T follicular helper cell (primary cell): Measurements from ENCODE around the gene PARM1.

Source experiments
- DNase-seq: peaks from one replicate; pipeline ENCODE4 v3.0.0-alpha.2; 2020; ENCODE audit warnings: low read depth
- total RNA-seq, 2 experiments: gene quantifications; one replicate each; lab custom pipeline; 2026; lab: John Stamatoyannopoulos, UW

Gene PARM1
- 0.04 to 0.06 reads per million in 2 experiments for total RNA-seq

GRCh38 chr4:74932832-74933561 is at the start of gene PARM1:
Gene PARM1 (plus strand): TSS chr4:74933116. CDS start chr4:74933328, 212 bp downstream.
- DNase-seq, result no peak

DNA sequence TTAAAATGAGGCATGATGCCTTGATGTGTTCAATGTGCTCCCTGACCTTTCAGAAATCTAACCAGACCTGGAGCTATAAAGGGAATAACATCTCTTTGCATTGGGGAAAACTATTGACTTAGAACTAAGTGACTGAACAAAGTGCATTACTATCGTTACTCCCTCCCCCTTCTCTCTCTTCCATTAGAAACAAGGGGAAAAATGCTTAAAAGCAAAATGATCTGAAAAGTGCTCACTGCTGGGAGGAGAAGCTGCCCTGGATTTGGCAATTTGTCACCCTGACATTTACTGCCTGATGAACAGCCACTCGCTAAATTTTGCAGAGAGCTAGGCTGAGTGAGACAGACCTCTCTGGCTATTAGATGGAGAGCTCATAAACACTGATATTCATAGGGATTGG is 48.6 kb upstream of the PARM1 start:
- DNase-seq, result no peak

DNA sequence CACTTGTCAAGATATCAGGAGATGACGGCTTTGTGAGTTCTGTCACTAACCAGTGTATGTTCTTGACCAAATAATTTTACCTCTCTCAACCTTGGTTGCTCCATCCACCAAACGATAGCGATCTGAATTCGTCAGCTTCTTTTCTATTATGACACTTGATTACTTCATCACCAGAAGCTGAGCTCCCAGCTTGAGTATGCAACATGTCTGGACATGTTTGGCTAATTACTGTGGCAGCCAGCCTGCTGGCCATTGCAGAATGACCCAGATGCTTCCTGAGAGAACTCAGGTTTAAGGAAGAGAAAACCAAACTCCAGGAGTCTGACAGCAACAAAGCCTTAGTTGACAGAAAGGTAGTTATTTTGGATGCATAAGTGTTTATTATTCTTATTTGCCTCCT is 46.4 kb upstream of the PARM1 start:
- no peak for DNase-seq

DNA sequence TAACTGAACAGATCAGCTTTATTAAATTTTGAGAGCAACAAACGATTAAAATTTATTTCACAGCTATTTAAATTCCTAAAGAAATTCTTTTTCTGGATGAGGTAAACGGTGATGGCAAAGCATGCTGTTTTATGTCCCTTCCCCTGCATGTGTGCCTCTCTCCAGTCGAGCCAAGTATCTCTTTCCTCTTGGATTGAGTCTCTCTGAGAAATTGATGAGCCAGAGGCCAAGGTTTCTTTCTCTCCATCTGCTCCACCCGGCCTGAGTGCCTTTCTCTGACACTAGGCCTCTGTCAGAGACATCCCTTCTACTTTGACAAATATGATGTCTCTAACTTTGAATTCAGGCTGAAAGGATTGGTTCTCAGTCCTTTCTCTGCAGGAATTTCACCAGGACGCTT is 42.6 kb upstream of the PARM1 start:
- DNase-seq, result no peak

DNA sequence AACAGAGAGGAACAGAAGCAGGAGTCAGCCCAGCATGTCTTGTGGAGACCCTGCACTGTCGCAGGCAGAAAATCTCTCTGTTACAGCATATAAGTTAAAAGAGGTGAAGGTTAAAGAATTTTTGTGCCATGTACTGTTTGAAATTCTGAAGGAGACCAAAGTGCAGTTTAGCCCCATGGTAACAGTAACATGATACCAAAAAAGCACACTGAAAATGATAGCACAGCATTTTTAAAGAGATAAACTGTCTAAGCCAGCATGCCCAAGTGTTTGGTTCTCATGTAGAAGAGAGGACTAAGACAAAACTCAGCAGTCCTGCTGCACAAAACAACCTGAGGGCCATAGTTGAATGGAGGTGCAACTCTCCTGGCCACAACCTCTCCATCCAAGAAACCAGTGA is 41.9 kb upstream of the PARM1 start:
- no peak for DNase-seq

GRCh38 chr4:74893171-74893570 is 39.7 kb upstream of the PARM1 start:
- DNase-seq, result no peak

- no peak for DNase-seq
Observed at GRCh38 chr4:74896595-74896994, 36.3 kb upstream of the PARM1 start.

GRCh38 chr4:74897386-74897785 is 35.5 kb upstream of the PARM1 start:
- DNase-seq, result no peak

GRCh38 chr4:74900862-74901261 is 32.1 kb upstream of the PARM1 start:
- no peak for DNase-seq

DNA sequence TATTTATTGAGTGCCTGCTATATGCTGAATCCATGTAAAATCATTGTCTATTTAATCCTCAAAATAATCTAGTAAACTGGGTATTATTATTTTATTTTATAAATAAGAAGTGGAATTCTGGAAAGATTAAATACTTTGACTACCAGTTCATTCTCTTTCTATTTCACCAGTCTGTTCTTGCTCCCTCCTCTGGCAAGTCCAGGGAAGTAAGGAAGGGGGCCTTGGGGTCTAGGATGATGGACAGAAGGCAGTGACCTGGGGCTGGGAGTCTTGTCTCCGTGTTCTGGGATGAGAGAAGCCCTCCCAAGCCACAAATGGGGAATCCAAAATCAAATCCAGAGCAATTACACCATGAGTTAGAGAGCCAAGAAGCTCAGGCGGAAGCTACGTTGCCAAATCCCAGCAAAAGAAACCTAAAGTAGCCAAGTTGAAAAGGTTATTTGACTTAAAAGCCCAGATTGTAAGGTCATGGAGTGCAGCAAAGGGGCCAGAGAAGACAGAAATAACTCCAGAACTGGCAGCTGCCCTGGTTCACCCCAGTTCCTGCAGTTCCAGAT is 28.3 kb upstream of the PARM1 start:
- no peak for DNase-seq

- no peak for DNase-seq
Observed at GRCh38 chr4:74906771-74907170, 26.1 kb upstream of the PARM1 start.

- no peak for DNase-seq
Observed at GRCh38 chr4:74919783-74920182, 13.1 kb upstream of the PARM1 start.

DNA sequence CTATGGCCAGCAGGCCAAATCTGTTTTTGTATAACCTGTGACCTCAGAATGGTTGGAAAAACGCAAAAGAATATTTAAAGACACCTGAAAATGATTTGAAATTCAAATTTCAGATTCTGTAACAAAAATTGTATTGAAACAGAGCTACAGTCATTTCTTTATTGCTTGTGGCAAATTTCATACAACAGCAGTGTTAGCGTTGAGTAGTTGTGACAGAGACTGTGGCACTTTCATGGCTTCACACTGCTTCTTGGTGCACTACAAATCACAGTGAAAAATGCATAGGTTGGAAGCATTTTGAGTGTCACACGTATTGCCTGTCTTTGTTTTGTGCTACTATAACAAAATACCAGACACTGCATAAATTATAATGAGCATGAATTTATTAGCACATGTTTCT is 12.2 kb upstream of the PARM1 start:
- DNase-seq, result no peak

DNA sequence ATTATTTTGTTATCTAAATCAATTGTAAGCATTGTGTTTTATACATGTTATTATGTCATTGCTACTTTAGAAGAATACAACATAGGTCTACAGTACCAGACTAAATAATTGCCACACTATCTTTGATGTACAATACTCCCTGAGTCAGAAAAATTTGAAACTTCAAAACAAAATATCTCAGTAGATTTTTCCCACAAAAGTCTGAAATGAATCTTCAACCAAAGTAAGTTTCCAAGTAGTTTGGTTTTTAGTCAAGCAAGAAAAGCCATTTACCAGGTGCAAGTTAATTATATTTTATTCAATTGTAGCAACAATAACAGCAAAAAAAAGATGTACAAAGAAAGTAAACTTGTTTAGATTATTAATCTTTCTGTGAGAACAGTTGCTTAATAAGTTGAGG is 11.4 kb upstream of the PARM1 start:
- DNase-seq, result no peak

- DNase-seq, result no peak
Observed at GRCh38 chr4:74926007-74926406, 6.9 kb upstream of the PARM1 start.

- DNase-seq, result no peak
Observed at GRCh38 chr4:74930162-74930561, 2.8 kb upstream of the PARM1 start.

- DNase-seq, result no peak
Observed at GRCh38 chr4:74931376-74931775, 1.5 kb upstream of the PARM1 start.

- DNase-seq, result no peak
Observed at GRCh38 chr4:74932010-74932409, 906 bp upstream of the PARM1 start.

- DNase-seq, result no peak
Observed at GRCh38 chr4:74933562-74934015, 673 bp downstream of the PARM1 start.

GRCh38 chr4:74934016-74934831 is 1.3 kb downstream of the PARM1 start:
- no peak for DNase-seq

DNA sequence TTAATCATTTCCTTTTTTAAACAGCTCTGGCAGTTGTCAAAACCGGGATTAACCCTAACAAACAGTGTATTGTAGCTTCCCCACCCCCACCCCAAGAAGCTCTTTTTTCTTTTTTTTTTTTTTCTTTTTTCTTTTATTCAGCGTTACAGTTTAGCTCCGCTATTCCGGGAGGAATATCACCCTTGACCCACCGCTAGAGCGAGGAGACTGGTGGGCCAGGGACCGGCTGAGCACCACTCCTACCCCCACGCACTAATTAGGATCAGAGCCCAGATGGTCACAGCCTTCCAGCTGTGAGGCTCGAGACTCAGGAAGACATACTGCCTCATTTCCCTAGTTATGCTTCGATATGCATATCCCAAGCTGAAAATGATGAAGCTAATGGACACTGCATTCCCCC is 2.0 kb downstream of the PARM1 start:
- no peak for DNase-seq

- no peak for DNase-seq
Observed at GRCh38 chr4:74941123-74941522, 8.2 kb downstream of the PARM1 start.
